Measurements from ENCODE around the gene PCED1B.
"Not testable (repeated sequence)": the region's sequence is repeated elsewhere in the genome, so short reads cannot be mapped to it uniquely, and the experiment has no call there.

Gene PCED1B, protein sequence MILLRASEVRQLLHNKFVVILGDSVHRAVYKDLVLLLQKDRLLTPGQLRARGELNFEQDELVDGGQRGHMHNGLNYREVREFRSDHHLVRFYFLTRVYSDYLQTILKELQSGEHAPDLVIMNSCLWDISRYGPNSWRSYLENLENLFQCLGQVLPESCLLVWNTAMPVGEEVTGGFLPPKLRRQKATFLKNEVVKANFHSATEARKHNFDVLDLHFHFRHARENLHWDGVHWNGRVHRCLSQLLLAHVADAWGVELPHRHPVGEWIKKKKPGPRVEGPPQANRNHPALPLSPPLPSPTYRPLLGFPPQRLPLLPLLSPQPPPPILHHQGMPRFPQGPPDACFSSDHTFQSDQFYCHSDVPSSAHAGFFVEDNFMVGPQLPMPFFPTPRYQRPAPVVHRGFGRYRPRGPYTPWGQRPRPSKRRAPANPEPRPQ

DNA sequence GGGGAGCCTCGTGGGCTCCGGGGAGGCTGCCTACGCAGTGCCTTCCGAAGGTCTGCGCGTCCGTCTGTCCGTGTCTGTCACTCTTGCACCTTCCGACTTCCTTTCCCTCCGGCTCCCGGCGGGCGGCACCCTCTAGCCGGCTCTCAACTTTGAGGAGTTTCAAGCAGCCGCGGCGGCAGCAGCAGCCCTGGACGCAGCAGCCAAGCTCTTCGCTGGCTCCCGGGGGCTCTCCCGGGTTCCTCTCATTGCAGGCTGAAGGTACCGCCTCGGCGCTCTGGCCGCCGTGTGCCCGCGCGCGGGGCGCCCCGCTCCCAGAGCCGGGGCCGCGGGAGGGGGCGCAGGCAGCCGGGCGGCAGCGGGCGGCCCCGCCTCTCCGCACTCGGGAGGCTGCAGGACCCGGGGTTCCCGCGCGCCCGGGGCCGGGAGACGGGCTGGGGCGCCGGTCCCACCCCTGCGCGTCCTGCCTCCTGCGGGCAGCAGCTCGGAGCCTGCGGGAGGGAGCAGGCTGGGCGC is at the start of gene PCED1B, which contains the start of gene AMIGO2:
Gene PCED1B, plus strand, starts transcription at position 154 of the 513 bp plus-strand sequence. CDS start 155,443 bp downstream, outside the sequence.
Gene AMIGO2, minus strand, starts transcription at position 492 of the 513 bp plus-strand sequence. CDS start 957 bp downstream, outside the sequence.
- DNase-seq = peak; percentile 47

DNA sequence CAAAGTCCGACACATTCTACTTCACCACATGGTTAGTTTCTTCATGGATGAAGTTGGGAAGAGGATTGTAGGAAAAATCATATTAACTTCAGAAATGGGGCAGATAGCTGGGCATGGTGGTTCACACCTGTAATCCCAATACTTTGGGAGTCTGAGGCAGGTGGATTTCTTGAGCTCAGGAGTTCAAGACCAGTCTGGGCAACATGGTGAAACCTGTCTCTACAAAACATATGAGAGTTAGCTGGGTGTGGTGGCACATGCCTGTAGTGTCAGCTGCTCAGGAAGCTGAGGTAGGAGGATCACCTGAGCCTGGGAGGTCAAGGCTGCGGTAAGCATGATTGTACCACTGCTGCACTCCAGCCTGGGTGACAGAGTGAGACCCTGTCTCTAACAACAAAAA is 49.5 kb upstream of the PCED1B start:
- DNase-seq = no peak

DNA sequence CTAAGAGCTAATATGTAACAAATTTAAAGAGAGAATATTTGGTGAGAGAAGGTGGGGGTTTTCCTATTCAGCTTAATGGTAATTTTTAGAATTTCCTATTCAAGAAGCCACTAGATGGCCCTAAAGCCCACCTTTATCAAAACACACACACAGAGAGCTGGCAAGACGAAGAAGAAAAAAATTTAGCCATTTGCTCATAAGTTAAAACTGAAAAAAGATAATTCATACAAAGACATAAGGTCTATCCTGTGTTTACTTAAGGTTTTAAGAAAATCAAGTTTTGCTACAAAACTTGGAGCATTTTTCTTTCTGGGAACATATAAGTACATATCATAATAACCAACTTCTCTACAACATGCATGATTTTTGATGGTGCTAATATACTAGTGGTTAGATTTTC is 46.8 kb upstream of the PCED1B start:
- peak; percentile 77 for DNase-seq

DNA sequence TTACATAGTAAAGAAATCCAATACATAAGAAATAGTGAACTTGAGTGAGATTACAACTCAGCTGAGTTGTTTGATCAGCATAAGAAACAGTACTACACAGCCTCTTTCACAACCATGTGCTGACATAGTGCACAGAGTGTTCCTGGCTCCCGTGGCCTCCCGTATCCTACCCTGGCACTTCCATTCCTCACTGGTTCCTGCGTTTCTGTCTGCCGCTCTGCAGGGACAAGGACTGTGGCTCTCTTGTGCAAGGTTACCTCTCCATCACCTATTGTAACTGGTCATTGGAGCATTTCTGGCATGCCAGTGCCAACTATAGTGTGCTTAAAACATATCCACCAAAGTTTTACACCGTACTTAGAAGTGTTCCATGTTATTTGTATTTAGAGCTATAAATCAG is 46.3 kb upstream of the PCED1B start:
- no peak for DNase-seq

DNA sequence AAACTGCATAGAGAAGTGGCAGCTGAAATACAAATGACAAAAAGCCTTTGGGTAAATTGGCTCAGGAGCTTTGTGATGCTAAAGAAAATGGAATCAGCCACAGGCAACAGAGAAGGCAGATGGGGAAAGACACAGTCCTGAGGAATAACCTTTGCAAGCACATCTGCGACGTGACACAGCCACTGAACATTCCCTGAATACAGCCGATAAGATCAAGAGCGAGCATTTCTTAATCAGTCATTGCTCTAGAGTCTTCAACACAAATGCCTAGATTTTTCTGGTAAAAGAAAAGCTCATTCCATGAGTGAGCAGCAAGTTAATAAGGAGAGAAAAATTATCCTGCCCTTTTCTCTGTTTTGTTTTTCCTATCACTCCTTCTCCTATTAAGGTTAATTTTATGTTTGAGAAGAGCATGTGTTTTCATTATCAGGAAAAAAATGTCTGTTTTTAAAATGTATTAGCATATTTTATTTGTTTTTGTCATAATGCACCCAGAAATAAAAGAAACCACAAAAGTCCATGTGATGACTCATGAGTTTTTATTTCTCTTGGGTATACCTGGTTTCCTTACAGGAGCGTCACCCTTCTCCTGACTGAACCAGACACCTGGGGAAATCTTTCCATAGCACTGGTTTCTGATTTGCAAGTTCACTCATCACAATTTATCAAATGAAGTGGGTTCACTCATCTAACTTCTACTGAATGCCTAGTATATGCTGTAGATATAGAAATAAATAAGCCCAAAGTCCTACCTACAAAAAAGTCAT is 45.4 kb upstream of the PCED1B start:
- peak; percentile 18 for DNase-seq

DNA sequence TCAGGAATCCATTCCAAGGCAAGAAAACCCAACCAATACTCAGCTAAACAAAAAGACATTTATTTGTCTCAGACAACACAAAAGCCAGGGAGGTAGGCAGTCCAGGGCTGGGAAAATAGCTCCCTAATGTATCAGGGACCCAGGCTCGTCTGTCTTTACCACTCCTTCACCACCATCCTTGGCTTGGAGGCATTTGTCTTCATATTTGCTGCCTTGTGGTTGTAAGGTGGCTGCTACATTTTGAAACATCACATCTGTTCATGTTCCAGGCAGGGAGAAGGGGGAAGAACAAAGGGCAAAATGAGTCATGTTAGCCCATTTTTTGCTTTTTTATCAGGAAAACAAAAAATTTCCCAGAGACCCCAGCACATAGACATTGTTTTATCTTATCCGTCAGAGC is 44.8 kb upstream of the PCED1B start:
- DNase-seq = no peak

DNA sequence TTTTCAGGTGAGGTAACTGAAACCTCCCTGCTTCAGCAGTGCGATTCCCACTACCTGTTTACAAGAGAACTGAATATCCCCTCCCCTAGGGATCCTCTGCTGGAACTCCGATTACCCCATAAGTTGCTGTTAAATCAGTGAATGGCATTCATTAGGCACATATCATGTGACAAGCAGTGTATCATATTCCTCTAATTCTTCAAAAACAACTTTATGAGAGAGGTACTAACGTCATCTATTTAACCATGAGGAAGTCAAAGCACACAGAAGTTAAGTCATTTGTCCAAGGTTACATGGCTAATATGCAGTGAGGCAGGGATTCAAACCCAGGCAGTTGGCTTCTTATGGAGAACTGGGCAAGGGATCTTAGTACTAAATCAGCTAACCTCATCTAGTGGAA is 43.9 kb upstream of the PCED1B start:
- DNase-seq = no peak

DNA sequence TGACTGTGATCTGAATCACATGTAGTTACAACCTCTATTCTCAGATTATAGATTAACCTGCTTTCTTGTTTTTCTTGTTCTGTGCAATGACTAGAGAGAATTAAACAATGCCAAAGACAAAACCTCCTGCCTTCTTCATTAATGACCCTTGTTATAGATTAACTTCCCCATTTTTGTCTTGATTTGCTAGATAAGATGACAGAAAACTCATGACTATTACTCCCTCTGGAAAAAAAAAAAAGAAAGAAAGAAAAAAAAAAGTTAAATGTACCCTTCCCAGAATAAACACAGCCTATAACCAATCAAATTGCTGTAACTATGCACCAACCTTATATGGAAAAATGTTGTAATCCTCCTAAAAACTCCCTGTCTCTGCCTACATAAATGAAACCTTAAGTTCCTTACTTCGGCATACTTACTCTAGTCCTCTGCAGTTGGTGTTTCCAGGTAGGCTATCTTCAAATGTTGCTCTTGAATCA is 41.1 kb upstream of the PCED1B start:
- DNase-seq = peak; percentile 100

DNA sequence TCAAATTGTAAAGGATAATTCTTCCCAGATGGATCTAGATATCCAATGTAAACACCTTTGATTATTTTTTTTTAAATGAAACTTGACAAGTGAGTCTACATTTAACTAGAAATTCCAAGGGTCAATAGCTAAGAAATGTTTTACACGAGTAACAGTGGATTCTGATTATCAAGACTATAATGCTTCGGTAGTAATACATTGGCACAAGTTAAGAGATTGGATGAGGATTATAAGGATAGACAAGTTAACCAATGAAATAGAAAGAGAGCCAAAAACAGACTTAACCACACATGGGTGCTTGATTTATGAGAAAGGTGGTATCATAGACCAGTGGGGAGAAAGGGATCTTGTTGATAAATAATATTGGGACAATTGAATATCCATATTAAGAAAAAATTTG is 40.3 kb upstream of the PCED1B start:
- peak; percentile 65 for DNase-seq

DNA sequence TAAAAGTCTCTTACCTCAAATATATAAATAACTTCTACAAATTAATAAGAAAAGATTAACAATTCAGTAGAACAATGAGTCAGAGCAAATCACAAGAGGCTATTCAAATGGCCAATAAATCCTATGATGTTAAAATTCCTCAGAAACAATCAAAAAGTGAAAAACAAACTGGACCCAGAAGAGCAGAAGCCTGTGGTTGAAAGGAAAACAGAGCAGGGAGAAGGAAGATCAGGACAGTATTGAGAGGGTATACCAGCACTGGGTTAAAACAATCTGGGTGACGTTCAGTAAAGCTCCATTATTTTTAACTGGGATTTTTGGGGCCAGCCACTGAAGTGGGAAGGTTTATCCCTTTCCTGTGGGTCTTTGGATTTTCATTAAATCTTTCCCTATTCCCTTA is 39.7 kb upstream of the PCED1B start:
- DNase-seq = peak; percentile 43

DNA sequence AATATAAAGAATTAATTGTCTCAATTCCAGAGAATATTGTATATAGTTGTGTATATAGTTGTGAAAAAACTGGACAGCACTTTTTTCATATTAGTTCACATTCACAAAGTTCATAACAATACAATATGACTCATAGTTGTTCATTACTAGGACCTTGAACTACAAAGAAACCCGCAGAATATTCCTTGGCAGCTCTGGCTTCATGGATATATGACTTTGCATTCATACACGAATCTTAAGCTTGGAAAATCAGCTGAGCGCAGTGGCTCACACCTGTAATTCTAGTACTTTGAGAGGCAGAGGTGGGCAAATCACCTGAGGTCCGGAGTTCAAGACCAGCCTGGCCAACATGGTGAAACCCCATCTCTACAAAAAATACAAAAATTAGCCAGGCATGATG is 38.1 kb upstream of the PCED1B start:
- DNase-seq = no peak

DNA sequence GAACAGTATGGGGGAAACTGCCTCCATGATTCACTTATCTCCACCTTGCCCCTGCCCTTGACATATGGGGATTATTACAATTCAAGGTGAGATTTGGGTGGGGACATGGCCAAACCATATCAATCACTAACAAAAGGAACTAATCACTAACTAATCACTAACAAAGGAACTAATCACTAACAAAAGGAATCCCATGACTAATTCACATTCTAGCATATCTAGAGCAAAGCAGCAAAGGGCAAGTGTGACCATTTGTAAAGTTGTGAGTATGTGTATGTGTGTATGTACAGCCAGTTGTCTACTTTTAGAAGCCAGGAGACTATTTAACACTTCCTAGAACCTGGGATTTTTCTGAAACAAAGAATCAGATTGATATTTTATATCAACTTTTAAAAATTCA is 30.9 kb upstream of the PCED1B start:
- DNase-seq = no peak

DNA sequence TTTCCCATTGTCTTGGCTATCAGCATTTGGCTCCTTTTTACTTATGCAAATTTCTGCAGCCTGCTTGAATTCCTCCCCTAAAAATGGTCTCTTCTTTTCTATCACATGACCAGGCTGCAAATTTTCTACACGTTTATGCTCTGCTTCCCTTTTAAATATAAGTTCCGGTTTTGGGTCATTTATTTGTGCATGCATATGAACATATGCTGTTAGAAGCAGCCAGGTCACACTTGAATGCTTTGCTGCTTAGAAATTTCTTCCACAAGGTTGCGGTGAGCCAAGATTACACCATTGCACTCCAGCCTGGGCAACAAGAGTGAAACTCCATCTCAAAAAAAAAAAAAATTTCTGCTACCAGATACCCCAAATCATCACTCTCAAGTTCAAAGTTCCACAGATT is 28.1 kb upstream of the PCED1B start:
- DNase-seq = not testable (repeated sequence)

DNA sequence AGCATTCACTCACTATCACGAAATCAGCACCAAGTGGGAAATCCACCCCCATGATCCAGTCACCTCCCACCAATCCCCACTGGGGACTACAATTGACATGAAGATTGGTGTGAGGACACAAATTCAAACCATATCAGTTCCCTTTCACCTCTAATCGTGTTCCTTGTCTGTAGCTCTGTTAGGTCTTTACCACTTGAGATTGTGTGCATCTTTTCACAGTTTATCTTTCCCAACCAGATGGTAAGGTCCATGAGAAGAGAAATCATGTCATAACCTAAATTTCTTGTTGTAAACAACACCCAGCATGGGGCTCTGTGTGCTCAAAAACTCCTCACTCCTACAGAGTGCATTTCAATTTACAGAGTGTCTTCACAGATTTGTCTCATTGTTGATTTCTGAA is 27.1 kb upstream of the PCED1B start:
- no peak for DNase-seq

DNA sequence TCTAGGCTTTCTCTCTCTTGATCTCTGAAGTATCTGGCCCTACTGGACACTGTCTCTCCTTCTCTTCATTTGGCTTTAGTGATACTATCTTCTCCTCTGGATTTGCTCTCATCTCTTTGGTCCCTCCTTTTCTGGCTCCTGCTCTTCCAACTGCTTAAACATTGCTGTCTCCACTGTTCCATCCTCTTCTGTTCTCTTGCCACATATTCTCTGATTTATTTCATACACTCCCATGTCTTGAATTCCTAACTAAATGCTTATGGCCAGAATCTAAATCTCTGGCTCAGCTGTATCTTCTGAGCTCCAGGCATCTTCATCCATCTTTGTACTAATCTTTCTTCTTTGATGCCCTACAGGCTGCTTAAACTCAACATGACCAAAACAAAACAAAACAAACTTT is 25.5 kb upstream of the PCED1B start:
- no peak for DNase-seq

DNA sequence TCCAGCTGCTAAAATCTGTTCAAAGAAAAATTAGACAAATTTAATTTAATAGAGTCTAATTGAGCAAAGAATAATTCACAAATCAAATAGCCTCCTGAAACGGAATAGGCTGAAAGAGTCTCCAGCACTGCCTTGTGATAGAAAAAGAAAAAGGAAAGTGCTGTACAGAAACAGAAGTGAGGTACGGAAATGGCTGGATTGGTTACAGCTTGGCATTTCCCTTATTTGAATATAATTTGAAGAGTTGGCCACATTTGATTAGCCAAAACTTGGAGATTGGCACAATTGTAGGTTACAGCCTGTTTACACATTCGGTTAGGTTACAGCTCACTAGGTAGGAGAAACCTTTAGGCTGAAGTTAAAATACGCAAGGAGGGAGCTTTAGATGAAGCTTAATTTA is 24.8 kb upstream of the PCED1B start:
- no peak for DNase-seq

DNA sequence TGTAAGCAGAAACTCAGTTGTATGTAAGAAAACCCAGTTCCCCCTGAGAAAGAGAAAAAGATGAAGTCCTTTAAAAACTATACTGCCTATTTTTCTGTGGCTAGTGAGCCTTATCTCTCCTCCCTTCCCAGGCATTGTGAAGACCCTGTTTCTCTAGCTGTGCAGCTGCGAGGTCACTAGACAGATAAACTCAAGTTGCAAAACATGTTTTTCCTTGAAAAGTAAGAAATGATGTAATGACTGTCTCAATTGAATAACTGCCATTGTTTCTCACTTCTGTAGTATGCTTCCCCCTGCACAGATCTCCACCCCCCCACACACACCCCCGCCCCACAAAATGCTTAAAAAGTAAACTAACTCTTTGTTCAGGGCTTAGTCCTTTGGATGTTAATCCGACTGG is 23.6 kb upstream of the PCED1B start:
- not testable (repeated sequence) for DNase-seq

DNA sequence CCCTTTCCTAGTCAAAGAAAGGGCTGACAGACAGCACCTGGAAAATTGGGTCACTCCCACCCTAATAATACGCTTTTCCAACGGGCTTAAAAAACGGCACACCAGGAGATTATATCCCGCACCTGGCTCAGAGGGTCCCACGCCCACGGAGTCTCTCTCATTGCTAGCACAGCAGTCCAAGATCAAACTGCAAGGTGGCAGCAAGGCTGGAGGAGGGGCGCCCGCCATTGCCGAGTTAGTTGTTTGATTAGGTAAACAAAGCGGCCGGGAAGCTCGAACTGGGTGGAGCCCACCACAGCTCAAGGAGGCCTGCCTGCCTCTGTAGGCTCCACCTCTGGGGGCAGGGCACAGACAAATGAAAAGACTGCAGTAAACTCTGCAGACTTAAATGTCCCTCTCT is 22.5 kb upstream of the PCED1B start:
- DNase-seq = not testable (repeated sequence)

DNA sequence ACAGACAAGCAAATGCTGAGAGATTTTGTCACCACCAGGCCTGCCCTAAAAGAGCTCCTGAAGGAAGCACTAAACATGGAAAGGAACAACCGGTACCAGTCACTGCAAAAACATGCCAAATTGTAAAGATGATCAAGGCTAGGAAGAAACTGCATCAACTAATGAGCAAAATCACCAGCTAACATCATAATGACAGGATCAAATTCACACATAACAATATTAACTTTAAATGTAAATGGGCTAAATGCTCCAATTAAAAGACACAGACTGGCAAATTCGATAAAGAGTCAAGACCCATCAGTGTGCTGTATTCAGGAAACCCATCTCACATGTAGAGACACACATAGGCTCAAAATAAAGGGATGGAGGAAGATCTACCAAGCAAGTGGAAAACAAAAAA is 20.8 kb upstream of the PCED1B start:
- DNase-seq = not testable (repeated sequence)

DNA sequence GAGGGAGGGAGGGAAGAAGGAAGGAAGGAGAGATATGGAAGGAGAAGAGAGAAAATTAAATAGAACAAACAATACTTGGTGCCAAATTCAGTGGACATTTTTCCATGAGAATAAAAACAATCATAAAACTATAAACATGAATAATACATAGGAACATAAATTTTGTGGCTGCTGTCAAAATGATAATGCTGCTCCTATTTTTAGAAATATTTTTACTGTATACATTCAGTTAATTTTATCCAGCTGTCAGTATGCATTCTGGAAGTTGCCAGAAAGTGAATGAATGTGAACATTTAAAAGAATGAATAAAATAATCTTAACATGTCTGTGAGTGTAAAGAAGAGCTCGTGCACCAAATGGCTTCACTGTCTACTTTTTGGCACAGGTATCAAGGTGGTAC is 13.9 kb upstream of the PCED1B start:
- no peak for DNase-seq

DNA sequence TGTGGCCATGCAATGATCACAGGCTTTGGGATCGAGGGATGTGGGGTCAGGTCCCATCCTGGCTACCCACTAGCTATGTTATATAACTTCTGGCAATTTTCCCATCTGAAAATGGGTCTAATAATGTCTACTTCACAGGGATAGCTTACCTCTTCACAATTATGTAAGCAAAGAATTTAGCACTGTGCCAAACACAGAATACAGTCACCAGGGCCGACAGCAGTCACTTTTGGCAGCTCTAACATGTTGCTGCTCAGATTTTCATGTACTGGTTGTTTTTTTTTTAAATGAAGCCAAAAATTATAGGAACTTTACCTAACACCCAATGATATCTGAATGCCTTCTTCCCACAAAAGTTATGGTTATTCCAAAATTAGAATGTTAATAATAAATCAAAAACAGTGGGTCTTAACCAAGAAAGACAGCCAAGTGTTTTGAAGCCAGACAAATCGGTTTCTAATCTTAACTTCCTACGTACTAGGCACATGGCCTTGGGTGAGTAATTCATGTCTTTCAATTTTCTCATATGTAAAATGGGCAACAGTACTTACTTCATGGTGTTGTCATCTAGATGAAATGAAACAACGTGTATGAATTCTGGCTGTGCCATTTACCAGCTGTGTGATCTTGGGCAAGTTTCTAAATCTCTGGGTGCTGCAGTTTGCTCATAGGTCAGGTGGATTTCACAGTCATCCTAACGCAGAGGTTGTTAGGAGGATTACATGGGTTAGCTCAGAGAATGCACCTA is 13.0 kb upstream of the PCED1B start:
- no peak for DNase-seq

DNA sequence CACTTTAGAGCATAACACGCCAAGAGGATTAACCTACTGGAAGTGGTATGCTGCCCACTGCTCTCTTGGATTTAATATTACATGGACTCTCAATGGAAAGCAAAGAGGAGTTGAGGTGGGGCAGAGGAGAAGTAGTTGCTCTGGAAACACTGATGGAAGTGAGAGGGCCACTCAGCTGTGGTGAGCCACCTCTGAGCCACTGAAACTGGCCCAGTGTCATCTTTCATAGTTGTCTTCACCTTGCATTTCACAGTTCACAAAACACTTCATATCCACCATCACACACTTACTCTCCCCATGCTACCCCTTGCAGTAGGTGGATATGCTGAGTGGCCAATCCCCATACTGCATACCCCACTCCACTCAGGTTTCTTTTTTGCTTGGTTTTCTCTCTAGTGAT is 12.2 kb upstream of the PCED1B start:
- no peak for DNase-seq

All from kidney glomerular epithelial cell (primary cell).